Mammary epithelial cell (primary cell): ENCODE measurements around the gene GPRC5C.

ENCODE experiments used
- CTCF ChIP-seq, 2 donors: IDR thresholded peaks in 1 of 2; conservative IDR thresholded peaks in 1 of 2; 2 replicates each; pipeline ENCODE4 v1.5.1; 2011 to 2012; ENCODE audit warnings: inconsistent platforms in 2 of 2, low read length in 2 of 2, mild to moderate bottlenecking in 2 of 2, control low read depth in 1 of 2, low read depth in 1 of 2; ENCODE audit not compliant: insufficient read depth in 1 of 2; ENCODE audit errors: extremely low read depth in 1 of 2
- EZH2 ChIP-seq: IDR thresholded peaks from 2 replicates; pipeline ENCODE4 v1.6.1; 2012; ENCODE audit warnings: low read length, inconsistent platforms, borderline replicate concordance

GRCh38 chr17:74449773-74450172 is 17.9 kb downstream of the GPRC5C start:
- TF ChIP-seq EZH2 (no peak), CTCF (conservative IDR thresholded peaks at IDR 0.05 in 1 of 2, IDR thresholded peaks at IDR 0.05 in 1 of 2; ENCODE audit: extremely low read depth in 1 of 2, insufficient read depth in 1 of 2, low read depth in 1 of 2, low read length in 2 of 2) (no peak)
